Measurements from ENCODE around the gene NET1.
"Not testable (repeated sequence)": the region's sequence is repeated elsewhere in the genome, so short reads cannot be mapped to it uniquely, and the experiment has no call there.

Gene NET1

DNA sequence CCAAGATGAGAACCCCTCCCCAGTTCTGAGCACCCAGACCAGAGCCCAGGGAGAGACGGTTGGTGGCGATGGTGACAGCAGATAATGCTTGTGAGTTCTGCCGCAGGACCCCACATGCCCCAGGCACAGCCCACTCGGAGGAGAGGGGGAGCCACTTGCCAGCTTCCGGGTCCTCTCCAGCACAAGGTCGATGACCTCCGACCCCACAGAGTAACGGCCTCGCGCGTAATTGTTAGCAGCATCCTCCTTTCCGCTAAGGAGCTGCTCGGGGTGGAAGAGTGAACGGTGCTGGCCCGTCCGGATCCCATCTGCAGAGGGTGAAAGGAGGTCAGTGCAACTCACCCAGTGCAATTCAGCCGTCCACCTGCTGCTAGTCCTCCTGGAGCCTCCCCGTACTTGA lies 17.2 kb upstream of the NET1 start:
- H3K27ac ChIP-seq, result no peak overlapping the region
- no peaks in the 10 kb centered on the region for H4K20me1 ChIP-seq
- H3K9ac ChIP-seq, result no peak overlapping the region
- no peak overlapping the region for H3K4me2 ChIP-seq
- no peak overlapping the region for H3K4me3 ChIP-seq
- no peaks in the 10 kb centered on the region for H3K36me3 ChIP-seq
- peaks cover 18 to 24% (median 22%) of the 10 kb centered on the region in 11 experiments for H3K9me3 ChIP-seq (replicated peaks in 1 of 11)
- peaks cover 0 to 9% (median 4%) of the 10 kb centered on the region in 10 experiments; a peak in 10 of 20 replicates for H3K4me1 ChIP-seq
- no peaks in the 10 kb centered on the region for H3K27me3 ChIP-seq
- TF ChIP-seq Cebpa-rat (IDR thresholded peaks at IDR 0.05), result no peak

DNA sequence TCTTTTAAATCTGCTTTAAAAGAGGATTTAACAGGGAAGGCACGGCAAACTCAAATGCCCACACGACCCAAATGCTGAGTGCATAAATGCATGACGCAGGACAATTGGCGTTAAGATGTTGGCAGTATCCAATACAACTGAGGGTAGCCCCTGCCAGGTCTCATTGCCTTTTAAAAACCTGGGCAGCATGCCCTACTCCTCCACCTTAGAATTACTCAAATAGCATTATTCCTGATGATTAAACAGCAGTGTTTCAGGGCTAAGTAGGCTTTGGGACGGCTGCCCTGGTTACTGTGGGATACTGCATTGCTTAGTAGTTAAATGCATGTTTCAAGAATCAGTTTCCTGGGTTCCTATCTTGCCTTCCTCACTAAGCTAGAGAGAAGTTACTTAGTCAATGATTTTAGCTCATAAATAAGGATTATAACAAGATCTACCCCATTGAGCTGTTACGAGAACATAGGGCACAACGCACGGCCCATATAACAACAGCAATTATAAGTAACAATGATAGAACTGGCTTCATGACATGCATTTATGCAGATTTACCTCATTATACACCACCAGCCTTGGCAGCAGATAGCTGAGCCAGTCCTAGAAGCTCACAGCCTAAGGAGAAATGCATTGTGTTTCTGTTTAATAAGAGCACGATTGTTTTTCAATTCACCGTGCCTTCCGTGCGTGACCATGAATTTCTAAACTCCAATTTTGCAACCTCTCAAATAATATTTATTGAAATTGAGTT lies 15.6 kb upstream of the NET1 start:
- Histone ChIP-seq H3K4me3 (no peak overlapping the region), H3K9ac (no peak overlapping the region), H3K27me3 (no peaks in the 10 kb centered on the region), H3K9me3 (replicated peaks in 1 of 11) (peaks cover 2 to 9% (median 7%) of the 10 kb centered on the region in 11 experiments; a peak in 20 of 22 replicates), H3K27ac (no peak overlapping the region), H3K4me2 (peak overlapping the region in 2 of 11 experiments; percentile 30 to 66; a peak in 2 of 22 replicates), H4K20me1 (no peaks in the 10 kb centered on the region), H3K4me1 (peaks cover 0 to 9% (median 4%) of the 10 kb centered on the region in 10 experiments; a peak in 10 of 20 replicates), H3K36me3 (no peaks in the 10 kb centered on the region)
- TF ChIP-seq Cebpa-rat (IDR thresholded peaks at IDR 0.05), result no peak

DNA sequence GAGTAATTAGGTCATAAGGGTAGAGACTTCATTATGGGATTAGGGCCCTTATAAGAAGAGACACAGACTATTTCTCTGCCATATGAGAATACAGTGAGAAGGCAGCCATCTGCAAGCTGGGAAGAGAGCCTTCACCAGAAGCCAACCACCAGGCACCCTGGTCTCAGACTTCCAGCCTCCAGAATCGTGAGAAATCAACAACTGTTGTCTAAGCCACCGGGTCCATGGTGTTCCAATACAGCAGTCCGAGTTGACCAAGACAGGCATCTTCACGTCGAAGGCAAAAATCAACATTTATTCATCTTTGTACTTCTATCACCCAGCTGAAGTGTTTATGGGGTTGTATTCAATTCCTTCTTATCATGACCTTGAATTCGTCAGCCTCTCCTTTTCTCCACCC lies 13.0 kb upstream of the NET1 start:
- Histone ChIP-seq H4K20me1 (no peaks in the 10 kb centered on the region), H3K9me3 (replicated peaks in 1 of 11) (no peaks in the 10 kb centered on the region), H3K4me2 (no peak overlapping the region), H3K27ac (no peak overlapping the region), H3K36me3 (no peaks in the 10 kb centered on the region), H3K9ac (no peak overlapping the region), H3K4me1 (peaks cover 0 to 9% (median 4%) of the 10 kb centered on the region in 10 experiments; a peak in 10 of 20 replicates), H3K27me3 (no peaks in the 10 kb centered on the region), H3K4me3 (no peak overlapping the region)
- TF ChIP-seq Cebpa-rat (IDR thresholded peaks at IDR 0.05), result no peak

DNA sequence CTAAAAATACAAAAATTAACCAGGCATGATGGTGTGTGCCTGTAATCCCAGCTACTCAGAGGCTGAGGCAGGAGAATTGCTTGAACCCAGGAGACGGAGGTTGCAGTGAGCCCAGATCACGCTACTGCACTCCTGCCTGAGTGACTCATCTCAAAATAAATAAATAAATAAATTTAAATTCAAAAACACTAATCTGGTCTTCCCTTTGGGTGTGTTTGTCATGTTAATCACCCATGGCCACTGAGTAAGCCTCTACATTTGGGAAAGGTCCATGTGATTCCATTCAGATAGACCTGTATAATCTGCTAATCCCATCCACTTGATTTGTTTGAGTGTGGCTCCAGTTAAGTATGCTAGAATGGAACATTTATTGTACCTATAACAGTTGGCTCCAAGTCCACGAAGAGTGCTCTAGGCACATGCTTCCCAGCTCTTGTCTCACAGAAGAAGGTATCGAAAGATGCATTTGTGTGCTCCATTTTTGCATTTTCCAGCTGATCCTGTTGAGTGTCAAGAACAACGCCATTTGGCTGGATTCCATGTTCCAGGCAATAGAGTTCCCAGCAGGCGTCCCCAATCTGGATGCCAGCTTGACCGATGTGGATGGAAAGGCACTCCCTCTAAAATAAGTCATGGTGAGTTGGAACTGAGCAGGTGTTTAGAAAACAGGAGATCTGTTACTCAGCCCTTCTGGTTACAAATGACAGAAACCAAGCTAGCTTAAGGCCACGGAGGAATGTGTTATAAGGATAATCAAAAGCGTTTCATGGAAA lies 11.7 kb upstream of the NET1 start:
- Histone ChIP-seq H3K9ac (no peak overlapping the region), H3K27me3 (no peaks in the 10 kb centered on the region), H3K27ac (no peak overlapping the region), H3K36me3 (no peaks in the 10 kb centered on the region), H3K4me2 (no peak overlapping the region), H3K4me1 (peaks cover 0 to 9% (median 4%) of the 10 kb centered on the region in 10 experiments; a peak in 10 of 20 replicates), H3K4me3 (no peak overlapping the region), H3K9me3 (replicated peaks in 1 of 11) (no peaks in the 10 kb centered on the region), H4K20me1 (no peaks in the 10 kb centered on the region)
- TF ChIP-seq Cebpa-rat (IDR thresholded peaks at IDR 0.05), result no peak

DNA sequence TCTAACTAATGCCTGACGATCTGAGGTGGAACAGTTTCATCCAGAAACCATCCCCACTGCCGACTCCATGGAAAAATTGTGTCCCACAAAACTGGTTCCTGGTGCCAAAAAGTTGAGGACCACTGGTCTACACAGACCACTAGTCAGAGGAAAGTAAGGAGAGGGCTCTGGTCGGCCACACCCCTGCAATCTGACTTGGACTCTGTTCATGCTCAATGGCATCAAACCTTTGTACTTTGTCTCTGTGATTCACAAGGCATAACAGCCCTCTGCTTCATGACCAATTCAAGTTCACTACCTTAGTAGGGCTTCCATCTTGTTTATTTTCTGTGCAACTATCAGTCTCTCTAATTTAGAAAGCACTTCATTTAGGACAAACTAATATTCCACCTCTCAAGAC lies 9.6 kb upstream of the NET1 start:
- Histone ChIP-seq H3K4me3 (no peak overlapping the region), H3K36me3 (no peaks in the 10 kb centered on the region), H3K27ac (no peak overlapping the region), H3K9ac (no peak overlapping the region), H3K9me3 (replicated peaks in 1 of 11) (peaks cover 9 to 16% (median 11%) of the 10 kb centered on the region in 11 experiments; a peak in 21 of 22 replicates), H3K4me2 (no peak overlapping the region), H3K4me1 (peaks cover 0 to under 1% (median 0%) of the 10 kb centered on the region in 10 experiments; a peak in 3 of 20 replicates), H3K27me3 (no peaks in the 10 kb centered on the region), H4K20me1 (no peaks in the 10 kb centered on the region)
- TF ChIP-seq Cebpa-rat (IDR thresholded peaks at IDR 0.05), result no peak

DNA sequence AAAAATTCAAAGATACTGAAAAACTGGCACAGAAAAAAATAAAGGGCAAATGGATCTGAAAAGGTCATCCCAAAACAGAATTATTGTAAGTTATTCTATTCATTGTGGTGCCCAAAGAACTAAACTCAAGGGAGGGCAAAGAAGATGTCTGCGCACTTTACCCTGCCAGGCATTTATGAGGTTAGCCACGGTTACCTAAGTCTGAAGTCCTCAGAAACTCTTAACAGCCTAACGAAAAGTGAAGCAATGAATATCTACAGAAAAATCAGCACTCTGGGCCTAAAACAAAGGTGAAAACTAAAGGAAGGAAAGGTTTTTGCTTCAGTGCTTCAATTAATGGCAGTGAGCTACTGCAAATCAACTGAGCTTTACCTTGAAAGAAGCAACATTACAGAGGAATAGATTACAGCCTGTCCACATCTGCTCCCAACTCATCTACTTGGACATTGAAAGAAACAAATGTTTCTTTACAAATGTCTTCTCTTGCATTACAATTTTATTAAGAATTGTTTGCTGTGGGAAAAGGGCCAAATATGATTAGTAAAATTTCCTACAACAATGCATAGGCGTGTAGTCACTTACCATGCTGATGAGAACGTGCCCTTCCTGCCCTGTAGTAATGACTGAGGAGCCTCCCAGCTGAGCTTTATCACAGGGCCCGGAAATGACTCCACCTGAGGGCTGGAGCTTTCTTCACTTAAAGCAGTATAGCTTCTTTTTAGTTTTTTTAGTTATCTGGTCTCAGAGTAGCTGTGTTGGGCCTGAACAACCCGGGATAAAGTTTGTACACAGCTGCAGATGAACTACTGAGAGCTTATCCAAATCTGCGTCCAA lies 7.9 kb upstream of the NET1 start, which contains the start of gene TUBAL3:
TSS of gene TUBAL3 (minus strand) at position 621 of the 834 bp plus-strand sequence. CDS start at position 585, 36 bp downstream.
- Histone ChIP-seq H3K4me3 (no peak within 1 kb of the TSS), H3K4me2 (no peak within 1 kb of the TSS), H3K4me1 (peaks cover 0 to 4% (median 0%) of the 10 kb centered on the region in 10 experiments; a peak in 1 of 20 replicates), H3K36me3 (no peaks in the 10 kb centered on the region), H4K20me1 (no peaks in the 10 kb centered on the region), H3K27ac (no peak within 1 kb of the TSS), H3K27me3 (no peaks in the 10 kb centered on the region), H3K9ac (no peak within 1 kb of the TSS), H3K9me3 (replicated peaks in 1 of 11) (peaks cover 9 to 20% (median 15%) of the 10 kb centered on the region in 11 experiments; a peak in 21 of 22 replicates)
- no peak for TF ChIP-seq Cebpa-rat (IDR thresholded peaks at IDR 0.05)

DNA sequence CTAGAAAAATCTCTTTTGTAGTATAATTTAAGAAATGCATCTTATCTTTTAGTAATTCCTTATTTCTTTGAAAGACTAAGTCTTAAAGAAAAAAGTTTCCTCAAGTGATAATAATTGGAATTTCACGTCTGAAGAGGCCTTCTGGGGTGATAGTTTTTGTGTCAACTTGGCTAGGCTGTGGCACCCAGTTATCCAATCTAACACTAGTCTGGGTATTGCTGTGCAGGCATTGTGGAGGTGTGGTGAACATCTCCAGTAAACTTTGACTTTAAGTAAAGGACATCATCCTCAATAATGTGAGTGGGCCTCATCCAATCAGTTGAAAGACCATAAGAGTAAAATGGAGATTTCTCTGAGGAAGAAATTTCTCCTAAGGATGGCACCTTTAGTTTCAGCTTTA lies 5.4 kb upstream of the NET1 start:
- peaks cover 0 to 6% (median under 1%) of the 10 kb centered on the region in 10 experiments; a peak in 4 of 20 replicates for H3K4me1 ChIP-seq
- no peak overlapping the region for H3K9ac ChIP-seq
- H3K27ac ChIP-seq, result no peak overlapping the region
- TF ChIP-seq Cebpa-rat (IDR thresholded peaks at IDR 0.05), result no peak
- no peak overlapping the region for H3K4me3 ChIP-seq
- H3K36me3 ChIP-seq, result no peaks in the 10 kb centered on the region
- H4K20me1 ChIP-seq, result no peaks in the 10 kb centered on the region
- H3K9me3 ChIP-seq (replicated peaks in 1 of 11), result peaks cover 14 to 29% (median 25%) of the 10 kb centered on the region in 11 experiments
- H3K4me2 ChIP-seq, result no peak overlapping the region
- H3K27me3 ChIP-seq, result no peaks in the 10 kb centered on the region

DNA sequence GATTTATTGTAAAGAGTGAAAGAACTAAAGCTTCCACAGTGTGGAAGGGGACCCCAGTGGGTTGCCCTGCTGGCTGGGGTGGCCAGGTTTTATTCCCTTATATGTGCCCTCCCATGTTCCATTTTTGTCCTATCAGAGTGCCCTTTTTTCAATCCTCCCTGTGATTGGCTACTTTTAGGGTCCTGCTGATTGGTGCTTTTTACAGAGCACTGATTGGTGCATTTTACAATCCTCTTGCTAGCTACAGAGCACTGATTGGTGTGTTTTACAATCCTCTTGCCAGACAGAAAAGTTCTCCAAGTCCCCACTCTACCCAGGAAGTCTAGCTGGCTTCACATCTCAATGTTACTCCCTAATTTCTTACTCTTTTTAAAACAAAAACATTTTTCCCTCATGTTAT lies 1.6 kb upstream of the NET1 start:
- H3K9ac ChIP-seq, H3K27me3 ChIP-seq, H3K36me3 ChIP-seq, H3K27ac ChIP-seq, H3K4me2 ChIP-seq, H3K4me3 ChIP-seq, H4K20me1 ChIP-seq: not testable (repeated sequence)
- Histone ChIP-seq H3K4me1 (peaks cover 11 to 22% (median 14%) of the 10 kb centered on the region in 10 experiments; a peak in 19 of 20 replicates), H3K9me3 (replicated peaks in 1 of 11) (peaks cover 14 to 34% (median 27%) of the 10 kb centered on the region in 11 experiments)
